Osteocyte (in vitro differentiated cells): Measurements from ENCODE around the gene FOXM1. TPM values are rescaled to one million over a fixed set of nuclear protein-coding genes. Genes with fewer than 3 reads are reported as not detected.
A peak's percentile ranks its signal among the peaks of the same experiment; 100 is the strongest.

Experiments
- DNase-seq: peaks from one replicate; pipeline ENCODE4 v3.0.0; 2021; ENCODE audit warnings: mixed read lengths; ENCODE audit not compliant: unreplicated experiment; ENCODE audit errors: extremely low spot score
- H3K27ac Mint-ChIP-seq: one replicate; pipeline ENCODE4 v1.8.0; 2021; ENCODE audit warnings: mild to moderate bottlenecking, mixed read lengths; ENCODE audit not compliant: unreplicated experiment
- H3K27me3 Mint-ChIP-seq: one replicate; pipeline ENCODE4 v1.8.0; 2021; ENCODE audit warnings: mixed read lengths; ENCODE audit not compliant: unreplicated experiment
- H3K36me3 Mint-ChIP-seq: one replicate; pipeline ENCODE4 v1.8.0; 2021; ENCODE audit warnings: mixed read lengths; ENCODE audit not compliant: unreplicated experiment
- H3K4me1 Mint-ChIP-seq: one replicate; pipeline ENCODE4 v1.8.0; 2021; ENCODE audit warnings: mixed read lengths; ENCODE audit not compliant: unreplicated experiment
- H3K4me3 Mint-ChIP-seq: one replicate; pipeline ENCODE4 v1.8.0; 2021; ENCODE audit warnings: mild to moderate bottlenecking, moderate library complexity, mixed read lengths; ENCODE audit not compliant: unreplicated experiment
- H3K9me3 Mint-ChIP-seq: one replicate; pipeline ENCODE4 v1.8.0; 2021; ENCODE audit warnings: mixed read lengths; ENCODE audit not compliant: unreplicated experiment
- CTCF ChIP-seq: fragments of 200-600 bp; sonication (generic); IDR thresholded peaks from 2 replicates; pipeline ENCODE4 v1.5.0; 2021; ENCODE audit warnings: antibody characterized with exemption, mild to moderate bottlenecking, moderate library complexity
- total RNA-seq: library from RNA; stranded (reverse); gene quantifications from 2 replicates; pipeline ENCODE4 v1.2.1, GENCODE V29; 2021

FOXM1 gene
- total RNA-seq, 1 donor from 2014 or later, result 14.9 TPM

DNA sequence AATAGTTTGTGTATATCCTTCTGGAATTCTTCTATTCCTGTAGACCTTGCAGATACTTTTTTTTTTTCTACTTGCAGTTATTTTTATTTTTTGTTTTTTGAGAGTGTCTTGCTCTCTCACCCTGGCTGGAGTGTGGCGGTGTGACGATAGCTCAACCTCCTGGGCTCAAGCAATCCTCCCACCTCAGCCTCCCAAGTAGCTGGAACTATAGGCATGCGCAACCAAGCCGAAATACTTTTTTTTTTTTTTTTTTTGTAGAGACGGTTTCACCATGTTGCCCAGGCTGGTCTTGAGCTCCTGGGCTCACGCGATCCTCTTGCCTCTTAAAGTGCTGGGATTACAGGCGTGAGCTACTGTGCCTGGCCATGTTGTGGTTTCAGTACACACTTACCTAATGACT, 23.7 kb upstream of the FOXM1 start:
- Mint-ChIP-seq H3K27me3 (no peaks in the 10 kb centered on the region), H3K36me3 (peaks cover 1% of the 10 kb centered on the region)

GRCh38 chr12:2897418-2897817, 20.4 kb upstream of the FOXM1 start:
- DNase-seq, result no peak
- H3K36me3 Mint-ChIP-seq, result no peaks in the 10 kb centered on the region
- no peak for TF ChIP-seq CTCF
- peaks cover 31% of the 10 kb centered on the region for H3K4me1 Mint-ChIP-seq
- no peak overlapping the region for H3K4me3 Mint-ChIP-seq
- H3K9me3 Mint-ChIP-seq, result no peaks in the 10 kb centered on the region
- H3K27ac Mint-ChIP-seq, result no peak overlapping the region
- H3K27me3 Mint-ChIP-seq, result no peaks in the 10 kb centered on the region

More for the DNA sequence above, 23.7 kb upstream of the FOXM1 start:
- TF ChIP-seq CTCF, result no peak
- Mint-ChIP-seq H3K9me3 (no peaks in the 10 kb centered on the region), H3K4me3 (no peak overlapping the region), H3K4me1 (peaks cover 17% of the 10 kb centered on the region), H3K27ac (peak overlapping the region; percentile 31)
- DNase-seq, result no peak

DNA sequence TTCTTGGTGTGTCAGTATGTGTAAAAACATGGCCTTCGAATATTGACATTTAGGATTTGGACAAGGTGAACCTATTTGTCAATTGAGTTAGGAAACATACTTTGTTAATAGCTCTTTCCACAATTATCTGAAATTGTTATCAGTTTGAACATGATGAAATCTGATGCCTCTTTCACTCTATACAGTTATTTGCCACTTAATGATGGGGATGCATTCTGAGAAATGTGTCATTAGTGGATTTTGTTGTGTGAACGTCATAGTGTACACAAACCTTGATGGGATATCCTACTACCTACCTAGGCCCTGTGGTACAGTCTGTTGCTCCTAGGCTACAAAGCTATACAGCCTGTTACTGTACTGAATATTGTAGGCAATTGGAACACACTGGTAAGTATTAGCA, 18.5 kb upstream of the FOXM1 start:
- DNase-seq, result no peak
- Mint-ChIP-seq H3K36me3 (peaks cover 3% of the 10 kb centered on the region), H3K9me3 (no peaks in the 10 kb centered on the region), H3K27me3 (no peaks in the 10 kb centered on the region), H3K4me3 (no peak overlapping the region), H3K27ac (peak overlapping the region; percentile 18), H3K4me1 (peaks cover 36% of the 10 kb centered on the region)
- TF ChIP-seq CTCF, result no peak

DNA sequence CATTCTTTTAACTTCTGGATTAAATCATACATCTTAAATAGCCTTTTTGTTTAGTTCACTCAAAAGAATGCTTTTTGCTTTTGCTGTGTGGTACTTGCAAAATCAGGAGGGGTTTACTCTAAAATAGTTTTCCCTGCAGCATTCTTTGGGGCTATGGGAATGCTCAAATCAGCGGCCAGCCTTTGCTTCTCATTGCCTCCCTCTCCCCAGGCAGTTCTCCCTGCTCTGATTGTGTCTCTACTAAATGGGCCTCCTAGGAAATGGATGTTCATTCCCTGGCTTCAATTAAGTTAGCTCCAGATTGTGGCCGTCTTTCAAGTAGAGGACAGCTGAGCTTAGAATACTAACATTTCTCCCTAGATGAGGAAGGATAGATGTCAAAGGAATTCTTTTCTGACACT, 18.1 kb upstream of the FOXM1 start:
- Mint-ChIP-seq H3K27ac (peak overlapping the region; percentile 18), H3K36me3 (peaks cover 3% of the 10 kb centered on the region), H3K9me3 (no peaks in the 10 kb centered on the region), H3K4me1 (peaks cover 37% of the 10 kb centered on the region), H3K4me3 (no peak overlapping the region), H3K27me3 (no peaks in the 10 kb centered on the region)
- no peak for DNase-seq
- no peak for TF ChIP-seq CTCF

GRCh38 chr12:2893007-2893406, 16.0 kb upstream of the FOXM1 start:
- no peaks in the 10 kb centered on the region for H3K27me3 Mint-ChIP-seq
- peak overlapping the region; percentile 77 for H3K27ac Mint-ChIP-seq
- no peaks in the 10 kb centered on the region for H3K9me3 Mint-ChIP-seq
- H3K36me3 Mint-ChIP-seq, result peaks cover 3% of the 10 kb centered on the region
- peak overlapping the region; percentile 54 for H3K4me3 Mint-ChIP-seq
- TF ChIP-seq CTCF, result no peak
- H3K4me1 Mint-ChIP-seq, result peaks cover 40% of the 10 kb centered on the region
- DNase-seq, result no peak
